Activated CD4-positive, CD25-positive, alpha-beta regulatory T cell (primary cell): Measurements from ENCODE around the gene PINK1.
A peak's percentile ranks its signal among the peaks of the same experiment; 100 is the strongest.

Source experiments
- DNase-seq, 4 experiments: peaks; one replicate each; lab custom pipeline; 2025; lab: John Stamatoyannopoulos, UW

PINK1 gene

DNA sequence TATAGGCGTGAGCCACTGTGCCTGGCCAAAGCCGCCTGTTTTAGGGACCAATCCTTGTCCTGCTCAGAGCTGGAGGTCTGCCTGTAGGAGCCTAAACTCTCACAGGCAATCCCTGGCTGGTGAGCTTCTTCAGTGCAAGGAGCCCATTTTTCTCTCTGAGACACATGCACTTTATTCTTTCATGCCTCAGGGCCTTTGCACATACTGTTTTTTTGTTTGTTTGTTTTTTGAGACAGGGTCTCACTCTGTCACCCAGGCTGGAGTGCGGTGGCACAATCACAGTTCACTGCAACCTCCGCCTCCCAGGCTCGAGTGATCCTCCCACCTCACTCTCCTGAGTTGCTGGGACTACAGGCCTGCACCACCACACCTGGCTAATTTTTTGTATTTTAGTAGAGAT is 21.6 kb upstream of the PINK1 start:
- no peak for DNase-seq

DNA sequence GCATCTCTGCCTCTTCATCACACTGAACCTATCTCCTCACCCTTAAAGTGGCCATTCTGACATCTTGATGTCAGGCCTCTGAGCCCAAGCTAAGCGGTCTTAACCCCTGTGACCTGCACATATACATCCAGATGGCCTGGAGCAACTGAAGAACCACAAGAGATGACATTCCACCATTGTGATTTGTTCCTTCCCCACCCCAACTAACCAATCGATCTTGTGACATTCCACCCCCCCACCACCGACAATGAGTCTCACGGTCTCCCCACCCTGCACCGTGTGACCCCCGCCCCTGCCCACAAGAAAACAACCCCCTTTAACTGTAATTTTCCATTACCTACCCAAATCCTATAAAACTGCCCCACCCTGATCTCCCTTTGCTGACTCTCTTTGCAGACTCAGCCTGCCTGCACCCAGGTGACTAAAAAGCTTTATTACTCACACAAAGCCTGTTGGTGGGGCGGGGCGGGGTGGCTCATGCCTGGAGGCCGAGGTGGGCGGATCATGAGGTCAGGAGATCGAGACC is 21.0 kb upstream of the PINK1 start:
- DNase-seq: no peak

GRCh38 chr1:20614131-20614579 is 19.1 kb upstream of the PINK1 start:
- DNase-seq: no peak

DNA sequence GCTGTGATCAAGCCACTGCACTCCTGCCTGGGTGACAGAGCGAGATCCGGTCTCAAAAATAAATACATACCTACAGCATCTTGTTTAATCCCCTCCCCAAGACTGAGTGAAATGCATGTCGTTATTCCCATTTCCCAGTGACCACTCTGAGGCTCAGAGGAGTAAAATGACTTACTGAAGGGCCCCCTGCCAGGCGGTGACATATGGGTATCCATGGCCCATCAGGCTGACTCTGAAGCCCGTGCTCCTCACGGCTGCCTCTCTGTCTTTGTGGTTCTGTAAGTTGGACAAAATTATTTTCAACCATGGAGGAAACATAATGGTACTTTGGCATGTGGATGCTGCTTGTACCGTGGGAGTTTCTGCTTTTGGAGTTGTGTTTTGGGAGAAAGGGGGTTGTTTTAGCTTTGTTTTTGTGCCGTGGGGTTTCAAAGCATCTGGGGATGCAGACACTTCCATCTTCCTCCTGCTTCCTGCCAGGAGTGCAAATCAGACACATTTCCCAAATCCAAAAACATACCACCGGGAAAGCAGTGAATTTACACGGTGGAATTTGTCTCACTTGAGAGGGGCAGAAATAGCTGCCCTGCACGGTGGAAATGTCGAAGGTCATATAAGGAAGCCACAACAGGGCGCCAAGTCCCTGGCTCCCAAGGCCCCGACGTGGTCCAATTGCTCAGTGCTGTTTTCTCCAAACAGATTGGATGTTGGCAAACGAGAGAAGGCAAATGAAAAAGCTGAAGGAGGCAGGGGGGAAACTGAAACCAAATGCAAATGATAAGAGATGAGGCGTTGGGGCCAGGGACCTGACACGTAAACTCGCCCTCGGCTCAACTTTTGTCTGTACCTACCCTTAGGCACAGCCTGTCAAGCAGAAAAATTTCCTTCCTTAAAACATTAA is 17.1 kb upstream of the PINK1 start:
- no peak for DNase-seq

DNA sequence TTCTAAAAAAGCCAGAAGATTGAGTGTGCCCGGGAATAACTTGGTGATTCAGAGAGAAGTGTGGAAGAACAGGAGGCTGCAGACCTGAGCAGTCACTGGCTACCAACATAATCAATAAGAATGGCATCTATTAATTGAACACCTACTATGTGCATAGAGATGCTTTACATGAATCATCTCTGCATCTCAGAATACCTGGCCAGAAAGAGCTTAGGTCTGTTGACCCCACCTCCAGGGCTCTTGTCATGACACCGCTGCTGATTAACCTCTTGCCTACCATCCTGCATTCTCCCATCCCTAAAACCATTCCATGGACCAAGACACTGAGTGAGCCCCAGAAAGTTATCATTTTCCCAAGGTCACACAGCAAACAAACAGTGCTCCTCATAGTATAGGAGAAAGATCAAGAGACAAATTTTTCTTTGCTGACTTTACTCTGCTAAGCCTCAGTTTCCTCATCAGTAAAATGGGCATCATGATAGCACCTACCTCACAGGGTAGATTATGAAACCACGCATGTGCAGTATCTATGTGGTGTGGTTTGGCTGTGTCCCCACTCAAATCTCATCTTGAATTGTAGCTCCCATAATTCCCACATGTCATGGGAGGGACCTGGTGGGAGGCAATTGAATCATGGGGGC is 16.3 kb upstream of the PINK1 start:
- no peak for DNase-seq

GRCh38 chr1:20618550-20618949 is 14.7 kb upstream of the PINK1 start:
- DNase-seq: no peak

GRCh38 chr1:20619999-20620398 is 13.3 kb upstream of the PINK1 start:
- no peak for DNase-seq

DNA sequence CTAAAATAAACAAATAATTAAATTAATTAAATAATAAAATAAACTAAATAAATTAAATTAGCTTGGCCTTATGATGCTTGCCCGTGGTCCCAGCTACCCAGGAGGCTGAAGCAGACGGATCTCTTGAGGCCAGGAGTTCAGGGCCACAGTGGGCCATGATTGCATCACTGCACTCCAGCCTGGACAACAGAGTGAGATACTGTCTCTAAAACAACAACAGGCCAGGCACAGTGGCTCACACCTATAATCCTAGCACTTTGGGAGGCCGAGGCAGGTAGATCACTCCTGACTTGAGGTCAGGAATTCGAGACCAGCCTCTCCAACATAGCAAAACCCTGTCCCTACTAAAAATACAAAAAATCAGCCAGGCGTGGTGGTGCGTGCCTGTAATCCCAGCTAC is 12.2 kb upstream of the PINK1 start:
- no peak for DNase-seq

- DNase-seq: no peak
Measured at GRCh38 chr1:20624709-20625108, 8.5 kb upstream of the PINK1 start.

DNA sequence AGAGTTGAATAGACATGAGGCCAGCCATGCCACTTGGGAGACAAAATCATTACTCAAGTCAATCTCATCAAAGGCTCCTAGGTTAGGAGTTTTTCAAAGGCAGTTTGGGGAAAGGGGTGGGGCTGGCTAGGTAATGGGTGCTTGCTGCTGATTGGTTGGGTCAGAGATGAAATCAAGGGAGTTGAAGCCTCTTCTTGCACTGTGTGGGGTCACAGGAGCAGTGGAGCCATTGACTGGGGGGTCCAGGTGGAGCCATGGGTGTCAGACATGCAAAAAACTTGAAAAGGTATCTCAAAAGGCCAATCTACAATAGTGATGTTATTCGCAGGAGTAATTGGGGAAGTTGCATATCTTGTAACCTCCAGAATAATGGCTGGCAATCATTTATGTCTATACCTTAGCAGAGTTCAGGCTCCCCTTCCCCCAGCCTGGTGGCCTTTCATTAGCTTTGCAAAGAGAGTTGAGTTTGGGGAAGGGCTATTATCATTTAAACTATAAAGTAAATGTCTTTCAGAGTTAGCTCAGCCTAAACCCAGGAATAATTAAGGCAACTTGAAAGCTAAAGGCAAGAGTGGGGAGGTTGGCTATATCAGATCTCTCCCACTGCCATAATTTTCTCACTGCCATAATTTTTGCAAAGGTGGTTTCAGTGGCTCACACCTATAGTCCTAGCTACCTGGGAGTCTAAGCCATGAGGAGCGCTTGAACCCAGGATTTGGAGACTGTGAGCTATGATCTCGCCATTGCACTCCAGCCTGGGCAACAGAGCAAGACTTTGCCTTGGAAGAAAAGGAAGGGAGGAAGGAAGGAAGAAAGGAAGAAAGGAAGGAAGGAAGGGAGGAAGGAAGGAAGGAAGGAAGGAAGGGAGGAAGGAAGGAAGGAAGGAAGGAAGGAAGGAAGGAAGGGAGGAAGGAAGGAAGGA is 7.8 kb upstream of the PINK1 start:
- DNase-seq: no peak

DNA sequence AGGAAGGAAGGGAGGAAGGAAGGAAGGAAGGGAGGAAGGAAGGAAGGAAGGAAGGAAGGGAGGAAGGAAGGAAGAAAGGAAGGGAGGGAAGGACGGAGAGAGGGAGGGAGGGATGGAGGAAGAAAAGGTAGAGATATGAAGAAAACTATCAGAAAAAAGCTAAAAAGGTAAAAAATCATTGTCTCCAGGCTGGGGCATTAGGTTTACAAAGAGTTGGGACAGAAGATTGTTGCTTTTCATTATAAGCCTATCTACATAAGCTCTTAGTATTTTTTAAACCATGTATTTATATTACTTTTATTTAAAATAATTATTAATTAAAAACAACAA is 7.2 kb upstream of the PINK1 start:
- no peak for DNase-seq

GRCh38 chr1:20626524-20626923 is 6.7 kb upstream of the PINK1 start:
- DNase-seq: no peak

GRCh38 chr1:20630729-20631128 is 2.5 kb upstream of the PINK1 start:
- no peak for DNase-seq

DNA sequence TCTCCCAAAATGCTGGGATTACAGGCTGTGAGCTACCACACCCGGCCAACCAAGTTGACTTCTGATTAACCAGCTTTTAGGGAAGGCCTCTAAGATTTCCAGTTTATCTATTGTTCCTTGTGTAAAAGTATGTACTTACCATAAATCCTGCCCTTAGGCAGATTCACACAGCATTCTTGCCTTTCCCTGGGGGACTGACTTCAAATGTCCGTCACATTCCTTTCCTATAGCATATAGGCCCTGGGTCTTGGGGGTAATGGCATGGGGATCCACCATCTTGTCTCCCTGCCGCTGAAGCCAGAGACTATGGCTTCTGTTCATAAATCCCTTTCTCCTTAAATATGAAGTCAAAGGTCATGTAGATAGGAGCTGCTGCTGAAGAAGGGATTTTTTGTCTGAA is 872 bp upstream of the PINK1 start:
- DNase-seq: no peak

GRCh38 chr1:20634065-20634593 is 871 bp downstream of the PINK1 start:
- no peak for DNase-seq

GRCh38 chr1:20634594-20635084 is 1.4 kb downstream of the PINK1 start:
- DNase-seq: no peak

- no peak for DNase-seq
Measured at GRCh38 chr1:20636785-20637347, 3.6 kb downstream of the PINK1 start.

GRCh38 chr1:20640183-20640597 is 6.9 kb downstream of the PINK1 start:
- DNase-seq: peak in 2 of 4 experiments; percentile 9 to 15

GRCh38 chr1:20641975-20642374 is 8.7 kb downstream of the PINK1 start:
- no peak for DNase-seq

- DNase-seq: no peak
Measured at GRCh38 chr1:20643080-20643479, 9.8 kb downstream of the PINK1 start.

- DNase-seq: no peak
Measured at GRCh38 chr1:20644416-20644815, 11.2 kb downstream of the PINK1 start.
